Fibroblast of skin of left biceps (primary cell): ENCODE data around the gene LMBRD1.
"Not testable (repeated sequence)": the region's sequence is repeated elsewhere in the genome, so short reads cannot be mapped to it uniquely, and the experiment has no call there.

Source experiments
- DNase-seq, 2 experiments: peaks; one replicate each; pipeline ENCODE4 v3.0.0-alpha.2; 2013; ENCODE audit warnings: low read depth in 2 of 2

Gene LMBRD1

GRCh38 chr6:69796073-69796641 is 653 bp downstream of the LMBRD1 start:
- DNase-seq = no peak

GRCh38 chr6:69795469-69796072 is 1.2 kb downstream of the LMBRD1 start:
- no peak for DNase-seq

DNA sequence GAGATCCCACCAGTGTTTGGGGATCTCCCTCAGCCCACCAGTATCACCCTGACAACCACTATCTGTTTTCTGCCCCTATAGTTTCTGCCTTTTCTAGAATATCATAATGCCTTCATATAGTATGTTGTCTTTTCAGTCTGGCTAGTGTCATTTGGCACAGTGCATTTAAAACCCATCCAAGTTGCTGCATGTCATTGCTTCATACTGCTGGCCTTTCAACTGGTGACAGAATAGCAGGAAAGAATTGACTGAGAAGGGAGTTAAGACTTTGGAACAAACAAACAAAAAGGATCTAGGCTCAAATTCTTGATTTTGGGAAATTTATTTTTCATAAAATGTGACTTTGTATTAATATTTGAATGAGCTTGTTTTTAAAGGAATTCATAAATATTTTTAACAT is 4.5 kb downstream of the LMBRD1 start:
- no peak for DNase-seq

DNA sequence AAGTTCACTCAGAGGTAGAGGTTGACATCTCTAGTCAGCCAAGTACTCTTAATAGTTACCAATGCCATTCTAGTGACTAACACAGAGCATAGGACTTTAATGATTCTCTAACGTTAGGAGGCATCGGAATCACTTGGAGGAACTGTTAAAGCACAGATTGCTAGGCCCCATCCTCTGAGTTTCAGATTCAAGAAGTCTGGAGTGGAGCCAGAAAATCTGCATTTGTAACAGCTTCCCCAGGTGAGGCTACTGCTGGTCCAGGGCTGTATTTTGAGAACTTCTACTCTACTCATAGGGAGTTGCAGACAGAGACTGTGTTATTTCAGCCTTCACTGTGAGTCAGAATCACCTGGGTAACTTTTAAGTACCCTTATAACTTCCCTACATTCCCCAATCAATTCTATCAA is 5.7 kb downstream of the LMBRD1 start:
- DNase-seq = no peak

DNA sequence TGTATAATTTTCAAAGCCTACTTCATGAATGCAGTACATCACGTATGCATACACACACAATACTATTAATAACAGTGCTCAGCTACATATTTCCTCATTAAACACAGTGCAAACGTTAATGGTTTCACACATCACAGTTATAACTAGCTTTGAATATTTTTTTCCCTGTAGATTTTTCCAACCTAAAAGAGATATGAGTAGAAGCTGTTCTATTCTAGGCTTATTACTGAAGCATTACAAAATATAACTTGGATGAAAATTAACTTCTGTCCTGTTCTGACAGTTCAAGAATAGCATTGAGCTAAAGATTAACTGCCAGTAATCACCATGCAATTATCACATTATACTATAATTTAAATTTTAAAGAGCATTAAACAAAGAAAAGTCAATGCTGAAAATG is 6.2 kb downstream of the LMBRD1 start:
- no peak for DNase-seq

- DNase-seq = no peak
These were observed 7.2 kb downstream of the LMBRD1 start for GRCh38 chr6:69789578-69789977.

DNA sequence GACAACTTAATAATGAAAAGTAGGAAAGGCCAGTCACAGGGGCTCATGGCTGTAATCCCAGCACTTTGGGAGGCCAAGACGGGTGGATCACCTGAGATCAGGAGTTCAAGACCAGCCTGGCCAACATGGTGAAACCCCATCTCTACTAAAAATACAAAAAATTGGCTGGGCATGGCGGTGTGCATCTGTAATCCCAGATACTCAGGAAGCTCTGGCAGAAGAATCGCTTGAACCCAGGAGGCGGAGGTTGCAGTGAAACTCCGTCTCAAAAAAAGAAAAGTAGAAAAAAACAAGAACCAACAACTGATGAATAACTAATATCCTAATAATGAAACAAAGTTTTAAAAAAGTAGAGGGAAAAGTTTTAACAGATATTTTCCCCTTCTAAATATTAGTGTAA is 9.4 kb downstream of the LMBRD1 start:
- not testable (repeated sequence) for DNase-seq

- DNase-seq = no peak
These were observed 11.1 kb downstream of the LMBRD1 start for GRCh38 chr6:69785697-69786096.

DNA sequence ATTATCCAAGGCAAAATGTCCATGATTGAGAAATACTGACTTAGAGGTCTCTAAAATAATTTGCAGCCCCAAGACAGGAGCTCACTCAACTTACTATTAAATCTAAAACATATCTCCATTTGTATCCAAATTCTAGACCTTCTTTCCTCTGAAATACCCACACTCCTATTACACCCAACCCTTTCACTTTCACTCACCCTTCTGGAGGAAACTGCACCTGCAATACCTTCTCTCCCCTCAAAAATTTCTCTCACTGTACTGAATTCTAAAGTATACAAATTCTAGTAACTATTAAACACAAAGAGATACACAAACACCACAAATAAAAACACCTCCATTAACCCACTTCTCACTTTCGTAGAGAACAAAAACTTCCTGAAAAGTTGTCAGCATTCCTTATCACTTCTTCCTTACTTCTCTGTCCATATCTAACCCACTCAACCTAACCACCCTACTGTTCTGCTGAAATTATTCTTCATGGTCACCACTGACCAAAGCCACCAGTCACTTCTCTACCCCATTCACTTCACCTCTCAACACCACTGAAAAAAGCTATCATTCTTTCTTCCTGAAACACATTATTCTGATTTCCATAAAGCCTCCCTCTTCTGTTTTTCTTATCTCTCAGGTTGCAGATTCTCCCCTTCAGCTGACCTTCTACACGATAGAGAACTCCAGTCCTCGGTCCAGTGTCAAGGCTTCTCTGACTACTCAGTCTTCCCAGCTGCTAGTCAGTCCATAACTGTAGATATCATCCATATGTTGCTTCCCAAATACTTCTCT is 12.0 kb downstream of the LMBRD1 start:
- no peak for DNase-seq

DNA sequence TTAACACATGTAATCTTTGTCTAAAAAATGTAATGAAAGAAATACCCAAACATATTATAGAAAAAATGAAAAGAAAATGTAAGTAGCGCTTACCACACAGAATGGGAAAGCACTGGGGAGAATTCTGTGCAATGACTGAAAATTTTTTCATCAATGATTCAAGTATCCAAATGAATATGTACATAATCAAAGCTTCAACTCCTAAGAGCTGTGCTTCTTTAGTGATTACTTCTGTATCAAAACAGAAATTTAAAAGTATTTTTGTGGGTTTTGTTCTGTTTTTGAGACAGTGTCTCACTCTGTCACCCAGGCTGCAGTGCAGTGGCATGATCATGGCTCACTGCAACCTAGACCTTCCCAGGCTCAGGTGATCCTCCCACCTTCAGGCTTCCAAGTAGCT is 13.7 kb downstream of the LMBRD1 start:
- DNase-seq = no peak

DNA sequence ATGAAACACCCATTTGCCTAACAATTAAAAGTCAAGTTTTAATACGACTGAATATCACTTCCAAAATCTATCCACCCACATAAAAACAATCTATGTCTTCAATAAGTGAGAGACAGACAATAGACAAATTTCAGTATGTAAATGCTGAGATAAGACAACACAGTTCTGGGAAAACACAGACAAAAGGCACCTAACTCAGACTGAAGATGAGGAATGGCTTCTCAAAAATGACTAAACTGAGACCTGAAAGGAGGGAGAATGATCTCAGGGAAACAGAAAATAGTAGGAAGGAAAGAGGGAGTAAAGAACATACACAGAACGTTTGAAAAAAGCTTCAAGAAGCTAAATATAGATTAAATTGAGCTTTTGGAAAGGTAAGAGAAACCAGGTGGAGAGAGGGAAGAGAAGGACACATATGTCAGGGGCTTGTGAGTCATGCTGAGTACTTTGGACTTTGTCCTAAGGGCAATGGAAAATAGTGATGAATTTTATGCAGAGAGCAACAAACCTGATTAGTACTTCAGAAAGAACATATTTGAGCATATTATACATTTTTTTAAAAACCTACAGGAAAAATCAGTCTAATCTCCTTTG is 16.1 kb downstream of the LMBRD1 start:
- DNase-seq = no peak

DNA sequence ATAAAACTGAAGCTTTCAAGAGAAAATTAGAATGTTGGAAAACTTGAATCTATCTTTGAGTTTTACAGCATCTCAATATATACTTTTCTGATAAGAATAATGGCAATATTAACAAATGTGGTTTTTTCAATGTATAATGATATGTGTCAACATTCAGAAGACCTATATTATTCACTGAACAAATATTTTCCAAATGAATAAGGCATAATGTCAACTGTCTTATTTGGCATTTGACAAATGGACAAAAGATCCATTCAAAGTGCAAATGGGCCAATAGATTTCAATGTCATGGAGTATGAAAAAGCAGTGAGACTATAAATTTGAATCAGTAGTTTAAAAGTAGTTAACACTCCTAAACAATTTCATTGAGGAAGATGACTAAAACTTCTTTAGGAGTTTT is 20.9 kb downstream of the LMBRD1 start:
- DNase-seq = no peak

- DNase-seq = no peak
These were observed 21.3 kb downstream of the LMBRD1 start for GRCh38 chr6:69775585-69775849.

DNA sequence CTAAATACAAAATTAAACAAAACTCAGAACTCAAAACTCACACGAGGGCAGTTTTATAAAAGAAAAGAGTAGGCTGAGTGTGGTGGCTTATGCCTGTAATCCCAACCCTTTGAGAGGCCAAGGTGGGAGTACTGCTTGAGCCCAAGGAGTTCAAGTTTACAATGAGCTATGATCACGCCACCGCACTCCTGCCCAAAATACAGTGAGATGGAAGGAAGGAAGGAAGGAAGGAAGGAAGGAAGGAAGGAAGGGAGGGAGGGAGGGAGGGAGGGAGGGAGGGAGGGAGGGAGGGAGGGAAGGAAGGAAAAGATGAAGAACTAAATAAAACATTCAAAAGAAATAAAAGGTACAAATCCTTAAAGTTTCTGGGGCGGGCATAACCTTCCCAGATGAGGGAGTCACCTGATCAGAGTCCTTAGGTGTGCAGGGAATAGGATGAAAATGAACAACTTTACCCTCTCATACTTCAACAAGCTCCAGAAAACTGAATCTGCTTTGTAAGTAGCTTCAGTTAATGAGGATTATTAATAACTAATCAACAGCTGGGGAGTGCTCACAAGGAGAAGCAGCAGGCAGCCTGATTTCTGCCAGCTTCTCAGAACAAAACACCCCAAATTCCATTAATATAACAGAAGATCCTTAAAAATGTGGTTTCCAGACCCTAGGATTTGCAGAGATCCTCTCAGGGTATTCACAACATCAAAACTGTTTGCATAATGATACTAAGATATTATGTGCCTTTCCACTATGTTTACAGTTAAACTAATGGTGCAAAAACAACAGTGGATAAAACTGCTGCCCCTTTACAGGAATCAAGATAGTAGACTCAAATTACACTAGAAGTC is 21.8 kb downstream of the LMBRD1 start:
- DNase-seq = no peak

DNA sequence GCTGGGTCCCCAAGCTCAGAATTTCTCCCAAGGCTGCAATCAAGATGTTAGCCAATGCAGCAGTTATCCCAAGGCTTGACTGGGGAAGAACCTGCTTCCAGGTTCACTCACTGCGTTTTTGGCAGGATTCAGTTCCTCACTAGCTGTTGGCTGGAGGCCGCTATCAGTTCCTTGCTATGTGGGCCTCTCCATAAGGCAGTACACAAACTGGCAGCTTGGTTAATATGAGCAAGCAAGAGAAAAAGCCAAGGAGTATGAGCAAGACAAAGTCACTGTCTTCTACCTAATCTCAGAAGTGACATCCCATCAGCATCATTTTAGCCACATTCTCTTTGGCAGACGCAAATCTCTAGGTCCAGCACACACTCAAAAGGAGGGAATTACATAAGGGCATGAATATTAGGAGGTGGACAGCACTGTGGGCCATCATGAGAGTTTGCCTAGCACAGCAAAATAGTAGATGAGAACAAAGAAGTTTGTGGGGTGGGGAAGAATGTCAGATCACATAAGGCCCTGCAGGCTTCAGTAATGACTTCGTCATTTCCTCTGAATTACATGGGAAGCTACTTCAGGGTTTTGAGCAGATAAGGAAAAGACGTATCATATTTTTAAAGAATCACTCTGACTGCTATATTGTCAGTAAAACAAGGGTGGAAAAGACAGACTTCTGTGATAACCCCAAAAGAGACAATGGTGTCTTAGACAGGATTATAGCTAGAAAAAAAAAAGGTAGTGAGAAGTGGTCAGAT is 25.5 kb downstream of the LMBRD1 start:
- DNase-seq = no peak

- DNase-seq = no peak
These were observed 28.1 kb downstream of the LMBRD1 start for GRCh38 chr6:69768664-69769063.

- DNase-seq = no peak
These were observed 33.0 kb downstream of the LMBRD1 start for GRCh38 chr6:69763763-69764162.

GRCh38 chr6:69761853-69762252 is 35.0 kb downstream of the LMBRD1 start:
- no peak for DNase-seq

GRCh38 chr6:69758214-69758613 is 38.6 kb downstream of the LMBRD1 start:
- no peak for DNase-seq

- DNase-seq = no peak
These were observed 39.9 kb downstream of the LMBRD1 start for GRCh38 chr6:69756907-69757306.

- DNase-seq = no peak
These were observed 40.4 kb downstream of the LMBRD1 start for GRCh38 chr6:69756366-69756765.

GRCh38 chr6:69735027-69735426 is 61.8 kb downstream of the LMBRD1 start:
- no peak for DNase-seq
